Gastroesophageal sphincter (tissue), 3 donors: Measurements from ENCODE around the gene AK5.

Experiments
- CTCF ChIP-seq, 4 experiments: fragments of 200-600 bp in 2 of 4; fragments of 450-650 bp in 2 of 4; sonication (generic) in 1 of 4; IDR thresholded peaks; one replicate each; pipeline ENCODE4 v1.5.1; 2017 to 2019; ENCODE audit warnings: antibody characterized with exemption in 4 of 4, mild to moderate bottlenecking in 2 of 4, moderate library complexity in 2 of 4
- EP300 ChIP-seq: sonication (generic); formaldehyde crosslinking; IDR thresholded peaks from one replicate; pipeline ENCODE4 v1.6.1; 2017; ENCODE audit warnings: antibody characterized with exemption, mild to moderate bottlenecking
- POLR2A ChIP-seq, 2 donors: fragments of 450-650 bp; IDR thresholded peaks; one replicate each; pipeline ENCODE4 v1.6.1; 2017; ENCODE audit warnings: antibody characterized with exemption in 2 of 2, mild to moderate bottlenecking in 2 of 2, moderate library complexity in 1 of 2
- POLR2AphosphoS5 ChIP-seq: sonication (generic); formaldehyde crosslinking; IDR thresholded peaks from one replicate; pipeline ENCODE4 v1.6.1; 2017; ENCODE audit warnings: antibody characterized with exemption

- TF ChIP-seq CTCF (IDR thresholded peaks at IDR 0.05) (no peak), POLR2AphosphoS5 (no peak), POLR2A (IDR thresholded peaks at IDR 0.05) (no peak), EP300 (no peak)
Observed at GRCh38 chr1:77514921-77515776, 233.3 kb downstream of the AK5 start.
